Thyroid gland (tissue), 4 donors: ENCODE results near the gene RALBP1.

Source experiments
- POLR2A ChIP-seq, 2 donors: fragments of 450-650 bp; IDR thresholded peaks; one replicate each; pipeline ENCODE4 v1.6.1; 2017; ENCODE audit warnings: antibody characterized with exemption in 2 of 2, mild to moderate bottlenecking in 2 of 2, moderate library complexity in 1 of 2
- TF ChIP-seq, protein P1 (sequence below), 6 experiments: fragments of 200-600 bp in 3 of 6; fragments of 450-650 bp in 3 of 6; sonication (generic) in 3 of 6; IDR thresholded peaks; one replicate each; pipeline ENCODE4 v1.5.1; 2016 to 2019; ENCODE audit warnings: antibody characterized with exemption in 6 of 6, mild to moderate bottlenecking in 2 of 6, inconsistent platforms in 1 of 6, moderate library complexity in 1 of 6

DNA sequence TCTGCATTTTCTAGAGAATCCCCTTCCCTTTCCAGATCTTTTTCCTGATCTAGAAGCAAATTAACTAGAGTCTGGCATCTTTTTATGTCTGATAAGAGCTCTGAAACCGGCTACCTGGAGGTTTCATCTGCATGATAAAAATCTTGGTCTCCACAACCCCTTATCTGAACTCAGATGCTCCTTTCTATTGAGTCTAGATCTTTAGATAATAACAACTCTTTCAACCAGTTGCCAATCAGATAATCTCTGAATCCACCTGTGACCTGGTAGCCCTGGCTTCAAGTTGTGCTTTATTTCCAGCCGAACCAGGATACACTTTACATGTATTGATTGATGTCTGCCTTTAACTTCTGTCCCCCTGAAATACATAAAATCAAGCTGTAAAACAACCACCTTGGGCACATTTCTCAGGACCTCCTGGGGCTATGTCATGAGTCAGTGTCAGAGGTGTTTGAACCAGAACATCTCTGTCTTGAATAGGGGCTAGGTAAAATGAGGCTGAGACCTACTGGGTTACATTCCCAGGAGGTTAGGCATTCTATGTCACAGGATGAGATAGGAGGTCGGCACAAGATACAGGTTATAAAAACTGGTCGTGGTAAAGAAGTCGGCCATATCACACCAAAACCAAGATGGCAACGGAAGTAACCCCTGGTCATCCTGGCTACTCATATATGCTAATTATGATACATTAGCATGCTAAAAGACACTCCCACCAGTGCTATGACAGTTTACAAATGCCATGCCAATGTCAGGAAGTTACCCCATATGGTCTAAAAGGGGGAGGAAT is 20.8 kb downstream of the RALBP1 start:
- TF ChIP-seq, protein P1, sequence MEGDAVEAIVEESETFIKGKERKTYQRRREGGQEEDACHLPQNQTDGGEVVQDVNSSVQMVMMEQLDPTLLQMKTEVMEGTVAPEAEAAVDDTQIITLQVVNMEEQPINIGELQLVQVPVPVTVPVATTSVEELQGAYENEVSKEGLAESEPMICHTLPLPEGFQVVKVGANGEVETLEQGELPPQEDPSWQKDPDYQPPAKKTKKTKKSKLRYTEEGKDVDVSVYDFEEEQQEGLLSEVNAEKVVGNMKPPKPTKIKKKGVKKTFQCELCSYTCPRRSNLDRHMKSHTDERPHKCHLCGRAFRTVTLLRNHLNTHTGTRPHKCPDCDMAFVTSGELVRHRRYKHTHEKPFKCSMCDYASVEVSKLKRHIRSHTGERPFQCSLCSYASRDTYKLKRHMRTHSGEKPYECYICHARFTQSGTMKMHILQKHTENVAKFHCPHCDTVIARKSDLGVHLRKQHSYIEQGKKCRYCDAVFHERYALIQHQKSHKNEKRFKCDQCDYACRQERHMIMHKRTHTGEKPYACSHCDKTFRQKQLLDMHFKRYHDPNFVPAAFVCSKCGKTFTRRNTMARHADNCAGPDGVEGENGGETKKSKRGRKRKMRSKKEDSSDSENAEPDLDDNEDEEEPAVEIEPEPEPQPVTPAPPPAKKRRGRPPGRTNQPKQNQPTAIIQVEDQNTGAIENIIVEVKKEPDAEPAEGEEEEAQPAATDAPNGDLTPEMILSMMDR (IDR thresholded peaks at IDR 0.05) = no peak
- no peak for TF ChIP-seq POLR2A (IDR thresholded peaks at IDR 0.05)
